Gastrocnemius medialis (tissue), 4 donors: Measurements from ENCODE around the gene TRAPPC5. TPM values are rescaled to one million over a fixed set of nuclear protein-coding genes. Genes with fewer than 3 reads are reported as not detected.

Experiments used
- ATAC-seq, 2 donors: fragments of 150-250 bp; one replicate each; pipeline ENCODE4 v1.9.1; 2016
- DNase-seq, 2 donors: peaks; one replicate each; pipeline ENCODE4 v3.0.0-alpha.2; 2019
- H3K27ac ChIP-seq, 4 donors: fragments of 200-600 bp; sonication (generic); 1 replicate in 1 of 4; 2 replicates in 3 of 4; pipeline ENCODE4 v1.5.1; 2016 to 2018; ENCODE audit warnings: mild to moderate bottlenecking in 2 of 4, moderate library complexity in 1 of 4
- H3K27me3 ChIP-seq, 3 donors: fragments of 200-600 bp; sonication (generic) in 2 of 3; 1 replicate in 1 of 3; 2 replicates in 2 of 3; pipeline versions ENCODE4 v1.5.1 to v1.6.0; 2016 to 2019; ENCODE audit warnings: mild to moderate bottlenecking in 1 of 3, moderate library complexity in 1 of 3
- H3K36me3 ChIP-seq, 2 donors: fragments of 200-600 bp; sonication (generic) in 1 of 2; one replicate each; pipeline ENCODE4 v1.5.1; 2017 to 2018
- H3K4me1 ChIP-seq, 2 donors: fragments of 200-600 bp; sonication (generic) in 1 of 2; one replicate each; pipeline ENCODE4 v1.5.1; 2016 to 2017; ENCODE audit warnings: mild to moderate bottlenecking in 2 of 2
- H3K4me3 ChIP-seq, 4 donors: fragments of 200-600 bp; sonication (generic) in 3 of 4; 1 replicate in 1 of 4; 2 replicates in 3 of 4; pipeline ENCODE4 v1.5.1; 2016 to 2019; ENCODE audit warnings: mild to moderate bottlenecking in 2 of 4
- H3K9me3 ChIP-seq, 3 donors: fragments of 200-600 bp; sonication (generic) in 2 of 3; 1 replicate in 1 of 3; 2 replicates in 2 of 3; pipeline ENCODE4 v1.5.1; 2016 to 2019
- POLR2A ChIP-seq, 2 donors: fragments of 450-650 bp; IDR thresholded peaks; one replicate each; pipeline ENCODE4 v1.6.1; 2017; ENCODE audit warnings: antibody characterized with exemption in 2 of 2, mild to moderate bottlenecking in 2 of 2, moderate library complexity in 2 of 2
- in situ Hi-C, 4 donors: fragments of 200-750 bp; cut with MboI; loops; one replicate each; pipeline versions ENCODE4 v1.15.0 to v1.8.0; 2017; ENCODE audit warnings: low sequenced_read_pairs in 4 of 4
- intact Hi-C: fragments of 100-400 bp; cut with DNase I; formaldehyde crosslinking; loops from one replicate; pipeline ENCODE4 v1.15.1; 2023; ENCODE audit warnings: low total_unique reads
- total RNA-seq, 4 donors: library from RNA; depleted of rRNA; stranded (reverse); fragments of >200 nt; gene quantifications; one replicate each; pipeline versions ENCODE4 v1.1.0 to v1.2.3, GENCODE V29; 2016
- TF ChIP-seq, protein P1 (sequence below), 5 experiments: fragments of 450-650 bp in 3 of 5; fragments of 200-600 bp in 2 of 5; sonication (generic) in 2 of 5; IDR thresholded peaks in 4 of 5; conservative IDR thresholded peaks in 1 of 5; 1 replicate in 4 of 5; 2 replicates in 1 of 5; pipeline ENCODE4 v1.5.1; 2016 to 2019; ENCODE audit warnings: antibody characterized with exemption in 5 of 5, mild to moderate bottlenecking in 3 of 5, moderate library complexity in 3 of 5

Gene TRAPPC5
- total RNA-seq, 4 donors from 2014 or later: 109 to 146 (median 126) TPM

DNA sequence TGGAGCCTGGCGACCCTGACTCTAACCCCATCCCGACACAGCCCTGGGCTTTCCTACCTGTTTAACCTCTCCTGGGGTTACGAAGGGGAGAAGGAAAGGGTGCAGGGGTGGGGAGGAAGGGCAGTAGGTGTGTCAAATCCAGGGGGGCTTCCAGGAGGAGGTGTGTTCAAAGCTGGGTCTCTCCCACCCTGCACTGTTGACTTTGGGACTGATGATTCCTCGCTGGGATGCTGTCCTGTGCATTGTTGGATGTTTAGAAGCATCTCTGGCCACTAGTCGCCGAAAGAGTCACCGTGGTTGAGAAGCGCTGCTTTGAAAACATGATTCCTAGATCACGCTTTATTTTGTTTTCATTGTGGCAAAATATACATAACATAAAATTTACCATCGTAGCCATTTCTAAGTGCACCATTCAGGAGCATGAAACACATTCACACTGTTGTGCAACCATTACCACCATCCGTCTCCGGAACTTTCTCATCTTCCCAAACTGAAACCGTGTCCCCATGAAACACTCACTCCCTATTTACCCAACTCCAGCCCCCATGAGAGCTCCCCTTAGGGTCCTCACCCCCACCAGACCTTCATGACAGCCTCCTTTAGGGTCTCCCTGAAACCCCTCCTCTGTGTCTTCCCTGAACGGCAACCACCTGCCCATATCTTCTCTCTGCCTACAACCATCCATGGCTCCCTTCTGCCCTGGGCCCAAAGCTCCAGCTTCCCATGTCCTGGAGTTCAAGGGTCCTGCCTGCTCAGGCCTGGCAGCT lies 25.7 kb downstream of the TRAPPC5 start:
- DNase-seq (no peak), ATAC-seq (no peak)
- TF ChIP-seq POLR2A (IDR thresholded peaks at IDR 0.05): no peak
- TF ChIP-seq, protein P1, sequence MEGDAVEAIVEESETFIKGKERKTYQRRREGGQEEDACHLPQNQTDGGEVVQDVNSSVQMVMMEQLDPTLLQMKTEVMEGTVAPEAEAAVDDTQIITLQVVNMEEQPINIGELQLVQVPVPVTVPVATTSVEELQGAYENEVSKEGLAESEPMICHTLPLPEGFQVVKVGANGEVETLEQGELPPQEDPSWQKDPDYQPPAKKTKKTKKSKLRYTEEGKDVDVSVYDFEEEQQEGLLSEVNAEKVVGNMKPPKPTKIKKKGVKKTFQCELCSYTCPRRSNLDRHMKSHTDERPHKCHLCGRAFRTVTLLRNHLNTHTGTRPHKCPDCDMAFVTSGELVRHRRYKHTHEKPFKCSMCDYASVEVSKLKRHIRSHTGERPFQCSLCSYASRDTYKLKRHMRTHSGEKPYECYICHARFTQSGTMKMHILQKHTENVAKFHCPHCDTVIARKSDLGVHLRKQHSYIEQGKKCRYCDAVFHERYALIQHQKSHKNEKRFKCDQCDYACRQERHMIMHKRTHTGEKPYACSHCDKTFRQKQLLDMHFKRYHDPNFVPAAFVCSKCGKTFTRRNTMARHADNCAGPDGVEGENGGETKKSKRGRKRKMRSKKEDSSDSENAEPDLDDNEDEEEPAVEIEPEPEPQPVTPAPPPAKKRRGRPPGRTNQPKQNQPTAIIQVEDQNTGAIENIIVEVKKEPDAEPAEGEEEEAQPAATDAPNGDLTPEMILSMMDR (IDR thresholded peaks at IDR 0.05 in 4 of 5, conservative IDR thresholded peaks at IDR 0.05 in 1 of 5): no peak
- peaks cover 0 to under 1% (median 0%) of the 10 kb centered on the region in 3 donors for H3K27me3 ChIP-seq
- no peaks in the 10 kb centered on the region for H3K36me3 ChIP-seq
- H3K4me1 ChIP-seq: no peaks in the 10 kb centered on the region
- H3K27ac ChIP-seq: peak overlapping the region in 1 of 4 donors; percentile 7
- H3K9me3 ChIP-seq: no peaks in the 10 kb centered on the region
- in situ Hi-C loops (no loop called here), intact Hi-C loops (no loop called here)
- H3K4me3 ChIP-seq: no peak overlapping the region

GRCh38 chr19:7706955-7707456 lies 26.4 kb downstream of the TRAPPC5 start:
- ATAC-seq: no peak
- Histone ChIP-seq H3K9me3 (no peaks in the 10 kb centered on the region), H3K27ac (no peak overlapping the region), H3K4me3 (no peak overlapping the region), H3K36me3 (no peaks in the 10 kb centered on the region), H3K4me1 (no peaks in the 10 kb centered on the region), H3K27me3 (no peaks in the 10 kb centered on the region)
- in situ Hi-C loops: no loop called here
- no peak for DNase-seq
- TF ChIP-seq POLR2A (IDR thresholded peaks at IDR 0.05): no peak
- TF ChIP-seq, protein P1 (IDR thresholded peaks at IDR 0.05 in 4 of 5, conservative IDR thresholded peaks at IDR 0.05 in 1 of 5): no peak
- intact Hi-C loops: no loop called here

DNA sequence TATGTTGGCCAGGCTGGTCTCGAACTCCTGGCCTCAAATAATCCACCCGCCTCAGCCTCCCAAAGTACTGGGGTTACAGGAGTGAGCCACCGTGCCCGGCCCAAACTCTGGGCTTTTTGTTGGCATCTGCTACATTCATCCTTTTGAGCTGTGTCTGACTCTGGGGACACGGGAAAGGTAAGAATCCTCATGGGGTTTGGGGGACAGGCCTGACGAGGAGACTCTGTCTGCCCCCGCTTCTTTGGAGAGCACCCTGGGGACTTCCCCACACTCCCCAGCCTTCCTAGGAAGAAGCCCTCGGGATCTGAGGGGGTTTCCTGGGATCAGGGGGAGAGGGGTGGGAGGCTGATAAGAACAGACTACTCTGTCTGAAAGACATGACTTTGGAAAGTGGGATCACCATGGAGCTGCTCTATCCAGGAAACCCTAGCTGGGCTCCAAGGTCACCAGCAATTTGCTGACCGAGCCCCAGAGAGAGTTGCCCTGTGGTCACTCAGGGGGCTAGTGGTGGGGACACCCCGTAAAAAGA lies 29.4 kb downstream of the TRAPPC5 start:
- TF ChIP-seq POLR2A (IDR thresholded peaks at IDR 0.05): no peak
- TF ChIP-seq, protein P1 (IDR thresholded peaks at IDR 0.05 in 4 of 5, conservative IDR thresholded peaks at IDR 0.05 in 1 of 5): no peak

DNA sequence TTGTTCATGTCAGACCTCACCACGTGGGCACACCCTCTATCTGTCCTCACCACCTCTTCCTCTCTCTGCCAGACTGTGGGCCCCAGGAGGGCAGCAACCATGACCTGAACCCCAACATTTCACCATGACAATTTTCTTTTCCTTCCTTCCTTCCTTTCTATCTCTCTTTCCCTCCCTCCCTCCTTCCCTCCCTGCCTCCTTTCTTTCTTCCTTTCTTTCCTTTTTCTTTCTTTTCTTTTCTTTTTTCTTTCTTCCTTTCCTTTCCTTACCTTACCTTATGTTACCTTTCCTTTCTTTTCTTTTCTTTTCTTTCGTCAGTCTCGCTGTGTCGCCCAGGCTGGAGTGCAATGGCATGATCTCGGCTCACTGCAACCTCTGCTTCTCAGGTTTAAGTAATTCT lies 30.0 kb downstream of the TRAPPC5 start:
- Histone ChIP-seq H3K4me1 (no peaks in the 10 kb centered on the region), H3K4me3 (no peak overlapping the region), H3K36me3 (no peaks in the 10 kb centered on the region), H3K27ac (no peak overlapping the region), H3K9me3 (no peaks in the 10 kb centered on the region), H3K27me3 (no peaks in the 10 kb centered on the region)
- ATAC-seq (no peak), DNase-seq (no peak)
- TF ChIP-seq POLR2A (IDR thresholded peaks at IDR 0.05): no peak
- TF ChIP-seq, protein P1 (IDR thresholded peaks at IDR 0.05 in 4 of 5, conservative IDR thresholded peaks at IDR 0.05 in 1 of 5): no peak
- in situ Hi-C loops: no loop called here
- intact Hi-C loops: no loop called here

More for the DNA sequence above, 29.4 kb downstream of the TRAPPC5 start:
- intact Hi-C loops (no loop called here), in situ Hi-C loops (no loop called here)
- no peak for DNase-seq
- no peak for ATAC-seq
- Histone ChIP-seq H3K9me3 (no peaks in the 10 kb centered on the region), H3K36me3 (no peaks in the 10 kb centered on the region), H3K4me1 (no peaks in the 10 kb centered on the region), H3K4me3 (no peak overlapping the region), H3K27ac (no peak overlapping the region), H3K27me3 (no peaks in the 10 kb centered on the region)
